CD4-positive, alpha-beta T cell treated with Interleukin-21 for 1 hour (primary cell): ENCODE results near the gene SCN8A.
"Not testable (repeated sequence)": the region's sequence is repeated elsewhere in the genome, so short reads cannot be mapped to it uniquely, and the experiment has no call there.

Experiments
- DNase-seq: peaks from one replicate; pipeline ENCODE4 v3.0.0-alpha.2; 2020

The SCN8A gene

GRCh38 chr12:51591016-51591901 is at the start of gene SCN8A:
Gene SCN8A, plus strand, starts transcription at chr12:51591233. Its CDS starts 71,585 bp downstream, at chr12:51662818.
- peak; percentile 56 for DNase-seq

GRCh38 chr12:51546097-51546496 is 44.9 kb upstream of the SCN8A start:
- DNase-seq: no peak

- no peak for DNase-seq
Observed at GRCh38 chr12:51547606-51548005, 43.4 kb upstream of the SCN8A start.

- DNase-seq: no peak
Observed at GRCh38 chr12:51548241-51548640, 42.8 kb upstream of the SCN8A start.

- DNase-seq: no peak
Observed at GRCh38 chr12:51549637-51550036, 41.4 kb upstream of the SCN8A start.

- DNase-seq: not testable (repeated sequence)
Observed at GRCh38 chr12:51568271-51569032, 22.6 kb upstream of the SCN8A start.

- DNase-seq: no peak
Observed at GRCh38 chr12:51579321-51579850, 11.6 kb upstream of the SCN8A start.

- no peak for DNase-seq
Observed at GRCh38 chr12:51589060-51589459, 2.0 kb upstream of the SCN8A start.

GRCh38 chr12:51589557-51590176 is 1.4 kb upstream of the SCN8A start:
- DNase-seq: no peak

GRCh38 chr12:51590347-51591015 is 552 bp upstream of the SCN8A start:
- DNase-seq: peak; percentile 79

GRCh38 chr12:51592034-51592705 is 1.1 kb downstream of the SCN8A start:
- DNase-seq: no peak

- no peak for DNase-seq
Observed at GRCh38 chr12:51593021-51593420, 2.0 kb downstream of the SCN8A start.

- DNase-seq: peak; percentile 25
Observed at GRCh38 chr12:51593539-51593938, 2.5 kb downstream of the SCN8A start.

- no peak for DNase-seq
Observed at GRCh38 chr12:51598156-51598555, 7.1 kb downstream of the SCN8A start.

- no peak for DNase-seq
Observed at GRCh38 chr12:51600721-51601120, 9.7 kb downstream of the SCN8A start.

- DNase-seq: no peak
Observed at GRCh38 chr12:51601241-51601640, 10.2 kb downstream of the SCN8A start.

- not testable (repeated sequence) for DNase-seq
Observed at GRCh38 chr12:51605896-51606295, 14.9 kb downstream of the SCN8A start.

- not testable (repeated sequence) for DNase-seq
Observed at GRCh38 chr12:51607197-51607596, 16.2 kb downstream of the SCN8A start.

GRCh38 chr12:51620448-51620847 is 29.4 kb downstream of the SCN8A start:
- no peak for DNase-seq

- no peak for DNase-seq
Observed at GRCh38 chr12:51621156-51621922, 30.3 kb downstream of the SCN8A start.

GRCh38 chr12:51622564-51622963 is 31.5 kb downstream of the SCN8A start:
- DNase-seq: no peak
